Osteoblast (primary cell): ENCODE results near the gene DLD. TPM values are rescaled to one million over a fixed set of nuclear protein-coding genes. Genes with fewer than 3 reads are reported as not detected.

Experiments used
- DNase-seq: peaks from one replicate; pipeline ENCODE4 v3.0.0; 2011; ENCODE audit warnings: low spot score, mixed read lengths; ENCODE audit not compliant: insufficient read length; ENCODE audit errors: missing footprints
- H2AFZ ChIP-seq: 2 replicates; pipeline ENCODE4 v1.6.0; 2011; ENCODE audit warnings: mild to moderate bottlenecking, low read length
- H3K27ac ChIP-seq: 2 replicates; pipeline ENCODE4 v1.5.1; 2011; ENCODE audit warnings: mild to moderate bottlenecking, low read depth, low read length, moderate library complexity
- H3K27me3 ChIP-seq: 2 replicates; pipeline ENCODE4 v1.6.0; 2012; ENCODE audit warnings: mild to moderate bottlenecking, control low read depth, inconsistent platforms, low read length, moderate library complexity; ENCODE audit not compliant: insufficient read depth
- H3K36me3 ChIP-seq: 2 replicates; pipeline ENCODE4 v1.5.1; 2011; ENCODE audit warnings: mild to moderate bottlenecking, low read length, control low read depth, moderate library complexity; ENCODE audit not compliant: insufficient read depth
- H3K4me1 ChIP-seq: 2 replicates; pipeline ENCODE4 v1.5.1; 2011; ENCODE audit warnings: mild to moderate bottlenecking, low read length, control low read depth, moderate library complexity; ENCODE audit not compliant: insufficient read depth
- H3K4me2 ChIP-seq: 2 replicates; pipeline ENCODE4 v1.6.0; 2011; ENCODE audit warnings: mild to moderate bottlenecking, low read length; ENCODE audit not compliant: insufficient read depth
- H3K4me3 ChIP-seq: fragments of 200-600 bp; sonication (generic); 3 replicates; pipeline ENCODE4 v1.5.1; 2012; ENCODE audit warnings: mild to moderate bottlenecking, low read length, inconsistent platforms; ENCODE audit not compliant: insufficient read depth
- H3K79me2 ChIP-seq: 2 replicates; pipeline ENCODE4 v1.6.0; 2012; ENCODE audit warnings: mild to moderate bottlenecking, low read length, control low read depth, inconsistent platforms; ENCODE audit not compliant: insufficient read depth
- H3K9me3 ChIP-seq: 2 replicates; pipeline ENCODE4 v1.5.1; 2011; ENCODE audit warnings: low read depth, low read length, control low read depth
- H4K20me1 ChIP-seq: 2 replicates; pipeline ENCODE4 v1.6.0; 2012; ENCODE audit warnings: mild to moderate bottlenecking, low read length, control low read depth; ENCODE audit not compliant: insufficient read depth
- CTCF ChIP-seq: IDR thresholded peaks from 2 replicates; pipeline ENCODE4 v1.5.1; 2011; ENCODE audit warnings: mild to moderate bottlenecking, low read depth, low read length, moderate library complexity; ENCODE audit errors: extremely low read depth
- total RNA-seq: library from RNA; depleted of rRNA; stranded (reverse); fragments of >200 nt; gene quantifications from 2 replicates; pipeline ENCODE4 v1.2.3, GENCODE V29; 2012

Gene DLD
- total RNA-seq, 1 donor: 53.6 TPM

- Histone ChIP-seq H4K20me1 (no peaks in the 10 kb centered on the region), H3K36me3 (peaks cover 76% of the 10 kb centered on the region), H2AFZ (no peak overlapping the region), H3K27me3 (no peaks in the 10 kb centered on the region), H3K4me2 (no peak overlapping the region), H3K79me2 (peaks cover 15% of the 10 kb centered on the region), H3K4me1 (peaks cover 68% of the 10 kb centered on the region), H3K27ac (peak overlapping the region; percentile 98), H3K9me3 (no peaks in the 10 kb centered on the region), H3K4me3 (no peak overlapping the region)
- no peak for DNase-seq
- TF ChIP-seq CTCF: no peak
Measured at GRCh38 chr7:107937531-107937930, 46.5 kb downstream of the DLD start.

GRCh38 chr7:107938456-107939250 lies 47.7 kb downstream of the DLD start:
- peak overlapping the region; percentile 98 for H3K27ac ChIP-seq
- peaks cover 9% of the 10 kb centered on the region for H3K79me2 ChIP-seq
- no peaks in the 10 kb centered on the region for H3K9me3 ChIP-seq
- no peaks in the 10 kb centered on the region for H3K27me3 ChIP-seq
- peak overlapping the region; percentile 55 for H3K4me2 ChIP-seq
- H2AFZ ChIP-seq: no peak overlapping the region
- no peak for TF ChIP-seq CTCF
- H3K36me3 ChIP-seq: peaks cover 78% of the 10 kb centered on the region
- DNase-seq: no peak
- no peaks in the 10 kb centered on the region for H4K20me1 ChIP-seq
- H3K4me1 ChIP-seq: peaks cover 65% of the 10 kb centered on the region
- H3K4me3 ChIP-seq: no peak overlapping the region

- Histone ChIP-seq H3K9me3 (no peaks in the 10 kb centered on the region), H4K20me1 (no peaks in the 10 kb centered on the region), H2AFZ (no peak overlapping the region), H3K27ac (peak overlapping the region; percentile 98), H3K4me3 (peak overlapping the region; percentile 27), H3K27me3 (no peaks in the 10 kb centered on the region), H3K36me3 (peaks cover 78% of the 10 kb centered on the region), H3K79me2 (peaks cover 5% of the 10 kb centered on the region), H3K4me1 (peaks cover 56% of the 10 kb centered on the region), H3K4me2 (peak overlapping the region; percentile 55)
- peak; percentile 88 for DNase-seq
- TF ChIP-seq CTCF: no peak
Measured at GRCh38 chr7:107939573-107940489, 48.8 kb downstream of the DLD start.

GRCh38 chr7:107940951-107941350 lies 50.0 kb downstream of the DLD start:
- Histone ChIP-seq H3K4me3 (no peak overlapping the region), H3K79me2 (peaks cover 10% of the 10 kb centered on the region), H3K4me1 (peaks cover 55% of the 10 kb centered on the region), H2AFZ (no peak overlapping the region), H3K27ac (peak overlapping the region; percentile 98), H3K27me3 (no peaks in the 10 kb centered on the region), H3K4me2 (no peak overlapping the region), H3K9me3 (no peaks in the 10 kb centered on the region), H3K36me3 (peaks cover 83% of the 10 kb centered on the region), H4K20me1 (no peaks in the 10 kb centered on the region)
- no peak for TF ChIP-seq CTCF
- no peak for DNase-seq
